Stimulated activated CD4-positive, alpha-beta T cell treated with anti-CD3 and anti-CD28 coated beads, Interleukin-4, amount 100 ng/mL, for 48 hours (primary cell): ENCODE measurements around the gene DLGAP1.
A peak's percentile ranks its signal among the peaks of the same experiment; 100 is the strongest.
"Not testable (repeated sequence)": the region's sequence is repeated elsewhere in the genome, so short reads cannot be mapped to it uniquely, and the experiment has no call there.

Source experiments
- DNase-seq, 2 donors: peaks; one replicate each; pipeline ENCODE4 v3.0.0-alpha.2; 2020; ENCODE audit warnings: low read depth in 2 of 2

Gene DLGAP1

DNA sequence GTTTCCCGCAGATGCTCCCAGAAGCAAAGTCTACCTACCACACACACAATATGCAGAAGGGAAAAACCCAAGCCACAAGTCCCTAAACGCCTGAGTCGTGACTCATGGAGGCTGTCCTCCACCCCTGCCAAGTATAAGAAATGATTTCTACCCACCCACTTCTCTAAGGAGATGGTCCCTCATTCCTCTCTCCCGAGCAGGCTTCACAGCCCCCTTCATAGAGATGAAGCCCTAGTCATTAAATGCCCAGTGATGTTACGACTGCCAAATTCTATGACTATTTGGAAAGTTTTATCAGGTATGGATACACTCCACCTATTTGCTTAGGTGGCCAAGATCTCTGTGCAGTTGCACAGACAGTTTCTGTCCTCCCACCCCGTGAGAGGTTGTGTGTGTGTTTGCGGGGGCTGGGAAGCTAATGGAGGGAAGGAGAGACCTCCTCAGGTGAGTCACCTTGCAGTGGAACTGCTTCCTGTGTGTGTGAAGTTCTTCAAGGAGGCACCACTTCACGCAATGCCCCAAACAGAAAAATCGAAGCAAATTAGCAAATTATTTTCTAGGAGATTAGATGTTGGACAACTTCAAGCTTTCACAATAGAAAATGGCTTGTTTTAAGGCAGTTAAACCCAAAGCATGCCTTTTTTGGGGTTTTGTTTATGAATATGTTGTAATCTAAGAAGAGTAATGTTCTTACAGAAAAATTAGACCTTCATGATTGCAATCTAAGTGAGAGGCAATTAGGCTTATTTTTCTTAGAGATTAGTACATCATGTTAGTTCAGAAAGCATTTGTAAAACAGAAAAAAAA is 830.0 kb downstream of the DLGAP1 start:
- DNase-seq, result peak; percentile 40 to 63

DNA sequence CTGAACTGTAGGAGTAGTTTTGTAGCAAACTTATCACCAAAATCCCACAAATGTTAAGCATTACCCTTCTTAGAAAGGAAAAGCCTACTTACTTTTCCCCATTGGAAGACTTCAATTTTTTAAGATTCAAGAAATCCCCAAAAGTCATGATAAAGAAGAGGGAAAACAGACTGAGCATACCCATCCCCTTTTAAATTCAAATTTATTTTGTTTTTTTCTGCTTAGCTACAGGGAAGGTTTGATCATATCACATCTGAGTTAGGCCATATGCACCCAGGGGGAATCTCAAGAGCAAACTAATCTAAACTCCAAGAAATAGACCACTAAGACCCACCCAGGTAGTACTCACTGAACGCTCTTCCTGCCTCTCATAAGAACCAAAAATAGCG is 830.6 kb downstream of the DLGAP1 start:
- no peak for DNase-seq

GRCh38 chr18:3623769-3624545 is 831.1 kb downstream of the DLGAP1 start:
- DNase-seq, result no peak

DNA sequence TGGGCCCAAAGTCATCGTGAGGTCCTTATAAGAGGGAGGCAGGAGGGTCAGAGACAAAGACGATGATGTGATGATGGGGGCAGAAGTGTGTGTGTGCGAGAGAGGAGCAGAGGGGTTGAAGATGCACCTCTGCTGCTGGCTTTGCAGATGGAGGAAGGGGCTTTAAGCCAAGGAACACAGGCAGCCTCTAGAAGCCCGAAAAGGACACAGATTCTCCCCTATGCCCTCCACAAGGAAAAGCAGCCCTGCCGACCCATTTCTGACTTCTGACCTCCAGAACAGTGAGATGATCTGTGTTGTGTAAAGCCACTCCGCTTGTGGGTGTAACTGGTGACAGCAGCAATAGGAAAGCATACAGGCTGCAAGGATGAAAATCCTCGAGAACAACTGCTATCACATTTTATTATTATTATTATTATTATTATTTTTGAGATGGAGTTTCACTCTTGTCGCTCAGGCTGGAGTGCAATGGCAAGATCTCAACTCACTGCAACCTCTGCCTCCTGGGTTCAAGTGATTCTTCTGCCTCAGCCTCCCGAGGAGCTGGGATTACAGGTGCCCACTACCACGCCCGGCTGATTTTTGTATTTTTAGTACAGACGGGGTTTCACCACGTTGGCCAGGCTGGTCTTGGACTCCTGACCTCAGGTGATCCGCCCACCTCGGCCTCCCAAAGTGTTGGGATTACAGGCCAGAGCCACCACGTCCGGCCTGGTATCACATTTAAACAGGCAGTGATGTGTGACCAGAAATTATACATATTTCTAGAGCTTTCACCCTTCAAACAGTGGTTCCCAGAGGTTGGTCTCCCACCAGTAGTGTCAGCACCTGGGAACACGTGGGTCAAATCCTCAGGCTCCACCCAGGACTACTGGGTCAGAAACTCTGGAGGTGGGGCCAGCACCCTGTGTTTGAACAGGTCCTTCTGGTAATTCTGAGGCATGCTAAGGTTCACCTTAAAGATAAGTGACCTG is 834.7 kb downstream of the DLGAP1 start:
- DNase-seq, result no peak

GRCh38 chr18:3619746-3620145 is 835.4 kb downstream of the DLGAP1 start:
- no peak for DNase-seq

- DNase-seq, result no peak
These were observed 835.9 kb downstream of the DLGAP1 start for GRCh38 chr18:3619222-3619621.

- DNase-seq, result no peak
These were observed 838.4 kb downstream of the DLGAP1 start for GRCh38 chr18:3616744-3617143.

DNA sequence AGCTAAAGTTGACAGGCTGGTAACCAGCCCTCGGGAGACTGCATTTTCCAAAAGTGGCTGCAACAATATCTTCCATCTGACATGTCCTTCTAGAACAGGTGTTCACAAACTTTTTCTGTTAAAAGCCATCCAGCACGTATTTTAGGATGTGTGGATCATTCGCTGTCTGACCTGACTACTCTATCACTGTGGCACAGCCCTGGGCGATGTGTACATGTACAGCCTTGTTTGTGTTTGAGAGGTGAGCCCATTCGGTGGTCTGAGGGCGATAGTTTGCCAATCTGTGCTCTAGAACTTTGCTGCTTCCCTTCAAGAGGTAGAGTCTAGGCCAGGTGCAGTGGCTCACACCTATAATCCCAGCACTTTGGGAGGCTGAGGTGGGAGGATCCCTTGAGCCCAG is 839.0 kb downstream of the DLGAP1 start:
- no peak for DNase-seq

GRCh38 chr18:3615374-3615985 is 839.6 kb downstream of the DLGAP1 start:
- DNase-seq, result no peak

DNA sequence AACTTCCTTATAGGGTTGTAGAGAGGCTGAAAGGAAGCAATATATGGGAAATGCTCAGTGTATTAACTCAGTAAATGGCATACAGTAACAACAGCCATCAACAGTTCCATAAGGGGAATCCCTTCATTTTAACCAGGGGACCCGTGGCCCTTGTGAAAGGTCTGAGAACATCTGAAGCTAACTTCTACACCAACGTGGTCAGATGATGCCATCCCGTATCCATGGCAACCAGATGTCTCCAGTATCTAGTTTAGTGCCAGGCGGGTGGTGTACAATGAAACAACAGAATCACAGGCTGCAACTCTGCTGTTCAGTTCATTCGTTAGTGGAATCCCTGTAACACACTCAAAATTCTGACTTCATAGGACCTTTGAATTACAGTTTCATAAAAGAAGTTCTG is 842.8 kb downstream of the DLGAP1 start:
- no peak for DNase-seq

- DNase-seq, result no peak
These were observed 843.6 kb downstream of the DLGAP1 start for GRCh38 chr18:3611313-3612090.

DNA sequence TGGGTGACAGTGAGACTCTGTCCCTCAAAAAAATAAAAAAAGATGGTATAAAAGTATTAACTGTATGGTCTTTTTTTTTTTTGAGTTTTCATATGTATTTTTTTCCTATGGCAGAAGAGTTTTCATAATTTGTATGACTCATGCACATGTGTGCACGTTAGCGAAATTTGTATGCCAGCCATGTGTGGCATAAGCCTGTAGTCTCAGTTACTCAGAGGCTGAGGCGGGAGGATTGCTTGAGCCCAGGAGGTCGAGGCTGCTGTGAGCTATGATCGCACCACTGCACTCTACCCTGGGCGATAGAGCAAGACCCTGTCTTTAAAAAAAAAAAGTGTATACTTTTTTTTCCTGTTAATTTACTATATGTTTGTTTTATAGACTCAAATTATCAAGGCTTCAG is 844.3 kb downstream of the DLGAP1 start:
- no peak for DNase-seq

DNA sequence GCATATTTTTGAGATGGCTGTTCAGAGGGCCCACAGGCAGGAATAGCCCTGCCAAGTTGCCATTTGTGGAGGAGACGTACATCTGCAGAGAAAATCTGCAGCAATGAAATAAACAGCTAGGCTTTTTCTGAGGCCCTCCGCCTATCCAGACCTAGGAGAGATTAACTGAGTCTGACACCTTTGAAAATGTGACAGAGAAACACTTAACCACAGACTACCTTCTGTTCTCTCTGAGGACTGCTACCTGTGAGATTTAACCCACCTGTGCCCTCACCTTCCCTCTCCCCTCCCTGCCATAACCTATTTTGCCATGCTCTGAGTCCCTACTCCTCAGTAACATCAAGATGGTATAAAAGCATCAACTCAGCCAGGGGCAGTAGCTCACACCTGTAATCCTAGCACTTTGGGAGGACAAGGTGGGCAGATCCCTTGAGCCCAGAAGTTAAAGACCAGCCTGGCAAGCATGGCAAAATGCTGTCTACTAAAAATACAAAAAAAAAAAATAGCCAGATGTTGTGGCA is 844.9 kb downstream of the DLGAP1 start:
- DNase-seq, result no peak

DNA sequence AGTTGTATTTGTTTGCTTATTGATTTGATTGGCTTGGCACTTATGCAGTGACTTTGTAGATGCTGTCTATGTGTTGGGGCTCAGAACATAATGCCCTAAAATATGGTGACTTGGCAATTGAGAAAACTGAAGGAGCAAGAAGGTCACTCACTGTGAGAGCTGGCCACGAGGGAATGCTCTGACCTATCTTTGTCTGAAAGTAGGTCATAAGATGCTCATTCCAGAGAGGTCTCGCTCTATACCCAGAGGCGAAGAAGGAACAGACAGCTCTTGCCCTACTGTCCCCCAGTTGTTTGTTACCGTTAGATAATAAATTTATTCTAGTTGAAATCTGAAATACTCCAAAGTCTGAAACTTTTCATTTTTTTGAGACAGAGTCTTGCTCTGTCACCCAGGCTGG is 846.6 kb downstream of the DLGAP1 start:
- no peak for DNase-seq

DNA sequence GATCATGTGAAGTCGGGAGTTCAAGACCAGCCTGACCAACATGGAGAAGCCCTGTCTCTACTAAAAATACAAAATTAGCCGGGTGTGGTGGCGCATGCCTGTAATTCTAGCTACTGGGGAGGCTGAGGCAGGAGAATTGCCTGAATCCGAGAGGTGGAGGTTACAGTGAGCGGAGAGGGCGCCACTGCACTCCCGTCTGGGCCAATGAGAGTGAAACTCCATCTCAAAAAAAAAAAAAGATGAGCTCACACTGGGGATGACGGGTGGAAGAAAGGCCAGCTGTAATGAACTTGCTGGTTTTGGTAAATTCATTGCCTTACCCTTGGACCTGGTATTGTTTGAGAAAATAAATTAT is 847.0 kb downstream of the DLGAP1 start:
- DNase-seq, result not testable (repeated sequence)

- no peak for DNase-seq
These were observed 847.6 kb downstream of the DLGAP1 start for GRCh38 chr18:3607309-3608098.

- DNase-seq, result not testable (repeated sequence)
These were observed 848.2 kb downstream of the DLGAP1 start for GRCh38 chr18:3606863-3607262.

GRCh38 chr18:3605954-3606443 is 849.1 kb downstream of the DLGAP1 start:
- no peak for DNase-seq

DNA sequence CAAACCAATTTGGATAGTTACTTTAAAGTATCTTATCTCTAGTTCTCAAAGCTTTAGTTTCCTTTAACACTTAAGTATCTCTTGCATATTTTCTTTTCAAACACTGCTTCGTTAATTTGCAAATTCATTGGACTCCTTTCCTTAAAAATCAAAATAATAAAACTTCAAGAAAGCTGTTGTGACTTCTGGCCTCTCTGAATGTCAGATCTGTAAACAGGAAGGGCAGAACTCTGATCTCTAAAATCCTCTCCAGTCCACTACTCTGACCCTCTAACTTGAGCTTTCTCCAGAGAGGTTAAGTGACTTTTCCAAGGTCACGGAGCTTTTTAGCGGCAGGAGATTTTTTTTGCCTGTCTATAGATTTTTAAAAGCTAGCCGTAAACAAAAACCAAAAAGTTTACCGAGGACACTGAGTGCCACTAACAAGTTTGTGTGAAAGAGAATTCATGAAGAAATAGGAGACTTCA is 849.6 kb downstream of the DLGAP1 start:
- DNase-seq, result no peak
